ENCODE measurements around the gene DAAM2.

The DAAM2 gene

DNA sequence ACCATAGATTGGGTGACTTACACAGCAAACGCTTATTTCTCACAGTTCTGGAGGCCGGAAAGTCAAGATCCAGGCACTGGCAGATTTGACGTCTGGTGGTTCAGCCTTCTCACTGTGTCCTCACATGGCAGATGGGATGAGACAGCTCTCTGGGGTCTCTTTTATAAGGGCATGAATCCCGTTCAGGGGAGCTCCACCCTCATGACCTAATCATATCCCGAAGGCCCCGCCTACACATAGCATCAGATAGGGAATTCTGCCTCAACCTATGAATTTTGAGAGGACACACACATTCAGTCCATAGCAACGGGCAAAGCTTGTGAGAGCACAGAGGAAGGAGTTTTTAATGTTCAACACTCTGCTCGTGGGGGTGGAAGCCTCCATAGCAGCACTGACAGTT is 27.5 kb downstream of the DAAM2 start:
- no peak for DNase-seq (ENCODE audit: low read depth)

DNA sequence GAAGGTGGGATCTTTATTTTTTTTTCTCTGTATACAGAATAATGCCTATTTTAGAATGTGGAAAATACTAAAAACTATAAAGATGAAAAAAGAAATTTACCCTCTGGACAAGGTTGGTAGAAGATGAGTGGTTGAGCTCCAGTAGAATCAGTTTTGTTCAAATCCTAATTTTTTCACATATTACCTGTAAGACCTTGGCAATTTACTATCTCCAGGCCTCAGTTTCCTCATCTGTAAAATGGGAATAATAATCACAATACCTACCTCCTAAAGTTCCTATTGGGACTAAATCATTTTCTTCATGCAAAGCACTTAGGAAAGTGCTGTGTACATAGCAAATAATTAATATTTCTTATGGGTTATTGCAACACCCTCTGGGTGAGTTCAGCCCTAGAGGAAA is 28.4 kb downstream of the DAAM2 start:
- DNase-seq (ENCODE audit: low read depth) = no peak

DNA sequence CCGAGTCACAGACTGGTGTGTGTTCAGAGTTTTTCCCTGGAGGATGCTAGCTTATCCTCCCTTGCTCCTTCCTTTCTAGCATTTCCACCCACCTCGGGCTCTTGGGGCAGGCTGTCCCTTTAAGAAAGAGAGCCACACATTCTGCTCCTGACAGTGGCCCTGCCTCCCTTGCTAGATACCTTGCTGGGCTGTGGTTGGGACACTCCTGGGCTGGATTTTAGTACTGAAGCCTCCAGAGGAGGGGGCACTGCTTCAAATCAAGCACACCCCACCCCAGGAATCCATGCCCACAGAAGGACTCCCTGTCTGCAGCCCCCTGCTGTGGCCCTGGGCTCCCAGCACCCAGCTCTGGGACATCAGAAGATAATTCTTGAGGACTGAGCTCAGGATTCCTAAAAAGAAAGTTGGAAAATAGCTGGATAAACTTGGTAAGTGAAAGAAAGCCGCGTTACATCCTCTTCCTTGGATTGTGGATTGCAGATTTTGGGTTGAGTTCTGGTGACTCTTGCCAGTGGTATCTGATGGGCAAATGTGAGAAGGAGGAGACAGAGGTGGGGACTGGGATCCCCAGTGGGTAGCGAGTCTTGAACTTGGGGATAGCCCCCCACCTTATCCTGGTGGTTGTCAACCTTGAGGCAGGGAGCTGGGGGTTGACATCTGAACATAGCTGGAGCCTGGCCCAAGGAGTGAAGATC is 29.0 kb downstream of the DAAM2 start:
- DNase-seq (ENCODE audit: low read depth) = no peak

GRCh38 chr6:39821742-39822532 is 29.8 kb downstream of the DAAM2 start:
- DNase-seq (ENCODE audit: low read depth) = no peak

- no peak for DNase-seq (ENCODE audit: low read depth)
Measured at GRCh38 chr6:39822846-39823815, 31.0 kb downstream of the DAAM2 start.

- no peak for DNase-seq (ENCODE audit: low read depth)
Measured at GRCh38 chr6:39824030-39824926, 32.1 kb downstream of the DAAM2 start.

GRCh38 chr6:39829331-39829730 is 37.2 kb downstream of the DAAM2 start:
- no peak for DNase-seq (ENCODE audit: low read depth)

DNA sequence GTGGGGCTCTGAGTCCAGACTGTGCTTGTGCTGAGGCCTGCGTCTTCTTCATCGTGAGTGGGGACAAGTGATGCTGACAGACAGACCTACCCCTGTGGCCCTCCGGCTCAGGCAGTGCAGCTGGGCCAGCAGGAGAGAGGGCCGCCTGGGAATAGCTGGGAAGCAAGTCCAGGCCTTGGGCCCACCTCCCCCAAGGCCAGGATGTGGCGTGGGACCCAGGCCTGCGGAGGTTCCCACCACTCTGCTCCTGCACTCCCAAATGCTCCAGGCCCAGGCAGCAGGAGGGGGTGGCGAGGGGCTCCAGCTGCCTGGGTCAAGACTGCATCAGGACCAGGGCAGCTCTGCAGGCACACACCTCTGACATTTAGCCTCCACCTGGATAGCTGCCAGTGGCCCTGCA is 38.3 kb downstream of the DAAM2 start:
- no peak for DNase-seq (ENCODE audit: low read depth)

DNA sequence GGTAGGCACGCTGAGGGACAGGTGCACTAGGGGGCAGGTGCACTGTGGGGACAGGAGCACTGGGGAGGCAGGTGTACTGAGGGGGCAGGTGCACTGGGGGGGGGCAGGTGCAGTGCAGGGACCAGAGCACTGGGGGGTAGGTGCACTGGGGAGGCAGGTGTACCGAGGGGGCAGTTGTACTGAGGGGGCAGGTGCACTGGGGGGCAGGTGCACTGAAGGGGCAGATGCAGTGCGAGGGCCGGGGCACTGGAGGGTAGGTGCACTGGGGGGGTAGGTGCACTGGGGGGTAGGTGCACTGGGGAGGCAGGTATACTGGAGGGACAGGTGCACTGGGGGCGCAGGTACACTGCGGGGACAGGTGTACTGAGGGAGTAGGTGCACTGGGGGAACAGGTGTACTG is 39.5 kb downstream of the DAAM2 start:
- DNase-seq (ENCODE audit: low read depth) = no peak

DNA sequence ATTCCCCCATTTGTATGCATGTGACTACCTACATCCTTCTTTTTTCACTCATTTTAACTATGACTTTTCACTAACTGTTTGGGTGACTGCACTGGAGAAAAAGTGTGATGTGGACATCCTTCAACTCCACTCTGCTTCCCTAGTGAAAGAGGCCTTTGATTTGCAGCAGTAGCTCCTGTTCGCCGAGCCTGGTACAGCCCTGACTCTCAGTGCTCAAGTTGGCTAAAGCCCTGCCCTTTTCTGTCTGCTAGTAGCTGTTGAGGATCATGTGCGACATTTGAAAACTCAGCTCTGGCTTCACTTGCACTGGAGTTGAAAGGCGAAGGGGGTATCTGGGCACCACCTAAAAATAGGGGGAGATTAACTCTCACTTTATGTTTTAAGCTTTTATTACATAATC is 42.1 kb downstream of the DAAM2 start:
- DNase-seq (ENCODE audit: low read depth) = no peak

DNA sequence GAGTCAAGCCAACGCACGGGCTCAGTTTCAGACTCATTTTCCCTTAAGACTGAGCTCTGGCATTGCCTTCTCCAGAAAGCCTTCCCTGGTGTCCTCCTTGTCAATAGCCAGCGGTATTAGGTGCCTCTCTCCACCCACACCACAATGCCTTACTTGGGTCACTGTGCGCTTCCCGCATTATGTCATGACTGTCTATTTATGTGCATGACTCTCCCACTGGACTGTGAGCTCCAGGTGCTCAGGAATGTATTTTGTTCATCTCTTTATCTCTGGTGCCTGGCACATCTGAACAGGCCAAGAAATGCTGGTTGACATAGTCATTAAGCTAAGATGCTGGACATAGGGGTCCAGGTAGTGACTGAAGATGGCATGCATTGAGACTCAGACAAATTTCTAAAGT is 42.7 kb downstream of the DAAM2 start:
- no peak for DNase-seq (ENCODE audit: low read depth)

DNA sequence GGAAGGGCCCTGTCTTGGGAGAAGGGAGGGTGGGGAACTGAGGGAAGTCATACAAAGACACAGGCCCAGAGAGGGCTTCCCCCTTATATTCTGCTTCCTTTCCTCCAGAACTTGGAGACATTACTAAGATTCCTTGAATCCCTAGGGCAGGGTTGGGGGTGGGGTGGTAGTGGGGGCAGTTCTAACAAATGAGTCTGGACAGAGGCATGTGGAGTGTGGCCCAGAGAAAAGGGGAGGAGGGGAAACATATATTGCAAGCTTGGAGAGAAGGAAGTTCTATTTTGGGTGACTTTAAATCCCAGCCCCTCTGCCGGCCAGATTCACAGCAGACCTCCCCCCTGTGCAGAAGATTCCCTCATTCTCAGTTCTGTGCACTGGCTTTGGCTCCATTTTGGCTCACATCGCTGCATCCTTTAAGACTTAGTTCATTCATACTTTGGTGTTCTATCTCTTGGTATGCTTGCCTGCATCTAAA is 43.7 kb downstream of the DAAM2 start:
- DNase-seq (ENCODE audit: low read depth) = no peak

DNA sequence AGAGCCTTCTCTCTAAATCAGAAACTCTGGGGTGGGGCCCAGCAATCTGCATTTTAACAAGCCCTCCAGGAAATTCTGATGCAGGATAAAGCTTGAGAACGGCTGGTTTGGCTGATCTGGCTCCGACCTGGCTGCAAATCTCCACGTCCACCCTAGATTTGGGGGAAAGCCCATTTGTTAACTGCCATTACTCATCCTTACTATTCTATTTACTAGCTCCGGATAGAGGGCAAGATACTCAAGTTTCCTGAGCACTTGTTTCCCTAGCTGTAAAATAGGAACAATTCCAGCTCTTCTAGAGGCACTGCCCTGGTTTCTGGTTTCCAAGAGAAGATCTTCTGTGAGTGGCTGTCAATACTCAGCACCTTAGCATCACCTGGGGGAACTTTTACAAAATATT is 44.4 kb downstream of the DAAM2 start:
- no peak for DNase-seq (ENCODE audit: low read depth)

GRCh38 chr6:39839445-39839844 is 47.3 kb downstream of the DAAM2 start:
- DNase-seq (ENCODE audit: low read depth) = no peak

GRCh38 chr6:39840781-39841180 is 48.6 kb downstream of the DAAM2 start:
- DNase-seq (ENCODE audit: low read depth) = no peak

DNA sequence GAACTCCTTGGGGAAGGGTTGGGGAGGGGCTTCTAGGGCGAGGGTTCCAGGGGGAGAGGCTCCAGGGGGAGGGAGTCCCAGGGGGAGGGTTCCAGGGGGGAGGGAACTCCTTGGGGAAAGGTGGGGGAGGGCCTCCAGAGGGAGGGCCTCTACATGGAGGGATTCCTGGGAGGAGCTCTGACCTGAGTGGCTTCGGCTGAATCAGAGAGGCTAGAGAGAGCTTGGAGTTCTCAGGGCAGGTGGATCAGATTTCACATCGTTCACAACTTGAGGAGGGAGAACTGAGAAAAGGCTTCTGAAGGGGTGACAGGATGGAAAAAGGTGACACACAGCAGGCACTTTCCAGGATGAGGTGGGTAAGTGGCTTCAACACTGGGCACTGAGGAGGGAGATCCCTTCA is 49.1 kb downstream of the DAAM2 start:
- no peak for DNase-seq (ENCODE audit: low read depth)

- DNase-seq (ENCODE audit: low read depth) = no peak
Measured at GRCh38 chr6:39841923-39842322, 49.7 kb downstream of the DAAM2 start.

DNA sequence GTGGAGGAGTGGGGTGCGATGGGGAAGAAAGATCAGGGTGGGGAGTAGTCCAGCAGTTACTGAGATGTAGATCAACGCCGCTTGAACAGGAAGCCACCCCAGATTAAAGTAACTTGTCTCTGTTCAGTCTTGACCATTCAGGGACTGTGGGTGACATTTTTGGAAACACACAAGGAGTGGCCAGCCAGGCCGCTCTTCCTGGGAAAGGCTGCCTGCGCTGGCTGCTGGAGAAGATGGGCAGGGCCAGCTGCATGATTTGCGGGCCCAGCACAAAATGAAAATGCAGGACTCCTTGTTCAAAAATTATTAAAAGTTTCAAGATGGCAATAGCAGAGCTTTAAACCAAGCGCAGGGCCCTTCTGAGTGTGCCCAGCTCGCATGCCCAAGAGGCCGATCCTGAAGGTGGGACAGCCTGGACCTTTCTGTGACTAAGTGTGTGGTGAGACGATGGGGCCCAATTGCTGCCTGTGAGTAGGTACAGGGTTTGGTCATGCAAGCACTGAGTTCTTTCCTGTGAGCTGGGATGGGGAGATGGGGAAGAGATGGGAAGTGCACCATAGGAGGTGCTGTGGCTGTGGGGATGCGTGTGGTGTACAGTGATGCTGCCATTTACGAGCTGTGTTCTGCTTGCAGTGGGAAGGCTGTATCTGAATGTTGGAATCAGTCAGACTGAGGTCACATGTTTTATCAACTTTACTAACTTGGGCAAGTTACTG is 51.3 kb downstream of the DAAM2 start:
- DNase-seq (ENCODE audit: low read depth) = no peak

- DNase-seq (ENCODE audit: low read depth) = no peak
Measured at GRCh38 chr6:39844866-39845265, 52.7 kb downstream of the DAAM2 start.

- DNase-seq (ENCODE audit: low read depth) = no peak
Measured at GRCh38 chr6:39847221-39847620, 55.0 kb downstream of the DAAM2 start.

DNA sequence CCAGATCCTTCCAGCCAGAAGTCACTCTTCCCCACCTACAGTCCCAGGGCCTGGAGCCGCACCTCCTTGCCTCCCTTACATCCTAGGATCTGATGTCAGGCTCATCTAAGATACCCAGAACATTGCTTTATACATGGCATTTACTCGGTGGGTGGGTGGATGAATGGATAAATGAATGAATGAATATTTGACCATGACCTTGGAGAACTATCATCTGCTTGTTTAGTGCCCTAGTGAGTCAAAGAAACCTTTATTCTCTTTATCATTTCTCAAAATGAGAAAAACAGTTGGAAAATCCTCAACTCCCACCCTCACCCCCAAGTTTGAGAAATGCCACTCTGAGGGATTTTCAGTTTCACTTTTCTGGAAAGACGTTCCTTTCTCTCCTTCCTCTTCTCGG is 56.0 kb downstream of the DAAM2 start:
- no peak for DNase-seq (ENCODE audit: low read depth)

Data from T-helper 22 cell (primary cell).